Kidney glomerular epithelial cell (primary cell): ENCODE measurements around the gene EVPLL.
"Not testable (repeated sequence)": the region's sequence is repeated elsewhere in the genome, so short reads cannot be mapped to it uniquely, and the experiment has no call there.

Experiments used
- DNase-seq: peaks from one replicate; lab custom pipeline; 2025; lab: John Stamatoyannopoulos, UW

The EVPLL gene

DNA sequence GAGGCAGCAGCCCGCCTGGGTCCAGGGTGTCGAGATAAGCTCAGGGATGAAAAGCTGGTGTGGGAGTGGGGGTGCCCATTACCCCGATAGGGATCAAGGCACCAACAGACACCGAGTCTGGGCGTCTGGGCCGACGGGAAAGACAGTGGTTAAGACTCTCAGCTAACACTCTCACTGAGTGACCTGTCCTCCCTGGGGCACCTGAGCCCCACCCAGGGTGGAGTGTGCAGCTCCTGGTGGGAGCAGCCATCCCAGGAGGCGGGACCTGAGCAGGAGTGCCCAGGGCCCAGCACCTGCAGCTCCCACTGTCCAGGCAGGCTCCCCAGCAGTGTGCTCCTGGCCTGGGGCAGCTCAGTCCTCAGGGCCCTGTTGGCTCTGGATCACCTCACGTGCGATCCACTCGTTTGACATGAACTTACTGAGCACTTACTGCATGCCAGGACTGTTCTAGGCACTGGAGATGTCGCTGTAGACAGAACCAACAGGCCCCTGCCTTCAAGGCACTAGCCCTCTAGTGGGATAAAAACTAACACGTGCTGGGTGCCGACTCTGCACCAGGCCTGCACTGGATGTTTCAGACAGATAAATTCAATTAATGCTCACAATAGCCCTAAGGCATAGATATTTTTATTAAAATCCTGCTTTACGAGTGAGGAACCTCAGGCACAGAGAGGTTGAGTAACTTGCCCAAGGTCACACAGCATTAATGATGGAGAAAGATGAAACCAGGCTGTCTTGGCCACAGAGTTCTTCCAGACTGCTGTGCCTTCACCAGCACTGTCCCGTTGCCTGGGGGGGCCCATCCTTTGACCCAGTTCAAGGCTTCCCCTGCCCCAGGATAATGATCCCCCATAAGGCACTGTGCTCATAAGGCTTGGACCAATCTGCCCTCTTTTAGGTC is 1.9 kb downstream of the EVPLL start:
- DNase-seq = no peak

DNA sequence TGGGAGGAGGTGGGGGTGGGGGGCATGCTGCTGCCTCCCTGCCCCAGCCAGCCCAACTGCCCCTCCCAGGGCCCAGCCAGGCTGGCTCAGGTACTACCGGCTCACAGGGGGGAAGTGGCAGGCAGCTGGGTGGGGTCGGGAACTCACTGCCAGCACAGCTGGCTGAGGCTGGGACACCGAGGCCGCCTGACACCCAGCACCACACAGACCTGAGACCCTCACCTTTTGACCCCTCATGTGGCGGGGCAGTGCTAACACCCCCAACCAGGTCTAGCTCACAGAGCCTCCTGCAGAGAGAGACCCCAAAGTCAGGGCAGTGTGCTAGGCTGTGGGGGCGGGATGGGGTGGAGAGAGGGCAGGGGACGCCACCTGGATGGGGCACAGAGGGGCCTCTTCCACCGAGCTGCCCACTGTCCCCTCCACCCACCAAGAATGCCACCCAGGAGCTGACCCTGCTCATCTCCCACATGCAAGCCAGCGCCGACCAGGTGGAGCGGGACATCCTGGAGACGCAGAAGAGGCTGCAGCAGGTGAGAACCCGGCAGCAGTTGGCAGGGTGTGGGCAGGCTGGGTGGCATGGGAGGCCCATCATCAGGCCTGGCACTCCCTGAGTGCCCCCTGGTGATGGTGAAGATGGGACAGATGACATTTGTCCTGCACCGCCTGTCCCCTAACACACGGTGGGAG is 3.0 kb downstream of the EVPLL start:
- no peak for DNase-seq

DNA sequence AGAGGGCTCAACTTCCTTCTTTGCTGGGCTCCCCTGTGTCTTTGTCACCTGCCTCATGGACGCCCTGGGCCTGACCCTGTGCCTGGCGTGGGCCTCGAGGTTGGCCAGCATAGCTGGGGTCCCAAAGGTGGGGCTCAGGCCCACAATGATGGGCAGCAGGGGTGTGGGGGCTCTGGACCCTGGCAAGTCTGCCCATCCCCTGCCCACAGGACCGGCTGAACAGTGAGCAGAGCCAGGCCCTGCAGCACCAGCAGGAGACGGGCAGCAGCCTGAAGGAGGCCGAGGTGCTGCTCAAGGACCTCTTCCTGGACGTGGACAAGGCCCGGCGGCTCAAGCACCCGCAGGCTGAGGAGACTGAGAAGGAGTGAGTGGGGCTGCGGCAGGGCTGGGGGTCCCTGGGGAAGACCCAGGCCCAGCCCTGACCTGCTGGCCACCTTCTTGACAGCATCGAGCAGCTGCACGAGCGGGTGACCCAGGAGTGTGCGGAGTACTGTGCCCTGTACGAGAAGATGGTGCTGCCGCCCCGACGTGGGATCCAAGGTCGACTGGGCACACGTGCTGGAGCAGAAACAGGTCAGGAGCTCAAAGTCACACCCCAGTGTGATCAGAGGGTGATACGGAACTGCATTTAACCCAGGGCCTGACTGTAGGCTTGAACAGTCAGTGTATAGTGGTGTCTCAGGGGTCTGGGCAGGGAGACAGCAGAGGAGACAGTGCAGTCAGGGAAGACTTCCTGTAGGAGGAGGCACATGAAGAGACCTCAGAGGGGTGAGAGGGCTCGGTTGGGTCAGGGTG is 3.8 kb downstream of the EVPLL start:
- no peak for DNase-seq

DNA sequence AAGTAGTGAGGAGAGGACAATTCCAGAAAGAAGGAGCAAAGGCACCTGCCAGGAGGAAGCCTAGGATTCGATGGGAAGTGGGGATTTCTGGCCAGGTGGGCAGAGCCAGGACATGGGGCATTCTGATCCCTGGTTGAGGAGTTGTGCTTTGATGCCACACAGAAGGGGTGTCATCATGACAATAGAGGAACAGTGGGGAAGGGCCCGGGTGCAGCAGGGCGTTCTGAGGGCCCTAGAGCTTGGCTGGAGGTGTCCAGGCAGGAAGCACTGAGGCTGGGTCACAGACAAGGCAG is 4.3 kb downstream of the EVPLL start:
- DNase-seq = no peak

DNA sequence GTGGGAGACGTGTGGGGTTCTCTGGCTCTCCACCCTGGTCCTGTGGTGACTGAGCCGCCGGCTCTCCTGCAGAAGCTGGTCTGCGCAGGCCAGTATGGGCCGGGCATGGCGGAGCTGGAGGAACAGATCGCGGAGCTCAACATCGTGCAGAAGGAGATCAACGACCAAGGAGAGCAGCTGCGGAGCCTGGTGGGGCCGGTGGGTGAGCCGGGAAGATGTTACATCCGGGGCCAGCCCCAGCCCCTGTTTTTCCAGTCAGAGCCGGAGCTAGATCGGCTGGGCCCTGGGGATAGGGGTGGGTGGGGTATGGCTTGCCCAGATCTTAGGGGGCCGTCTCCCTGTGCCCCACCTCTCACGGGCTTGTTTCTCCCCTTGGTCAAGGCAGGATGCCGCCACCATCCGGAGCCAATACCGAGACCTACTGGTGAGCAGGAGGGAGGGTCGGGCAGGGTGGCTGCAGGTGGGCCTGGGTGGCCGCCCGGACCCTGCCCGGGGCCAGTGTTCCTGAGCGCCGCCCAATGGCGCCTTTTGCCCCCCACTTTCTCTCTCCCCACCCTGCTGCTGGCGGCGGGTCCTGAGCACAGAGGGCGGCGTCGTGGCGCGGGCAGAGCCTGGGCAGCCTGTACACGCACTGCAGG is 5.0 kb downstream of the EVPLL start:
- no peak for DNase-seq

DNA sequence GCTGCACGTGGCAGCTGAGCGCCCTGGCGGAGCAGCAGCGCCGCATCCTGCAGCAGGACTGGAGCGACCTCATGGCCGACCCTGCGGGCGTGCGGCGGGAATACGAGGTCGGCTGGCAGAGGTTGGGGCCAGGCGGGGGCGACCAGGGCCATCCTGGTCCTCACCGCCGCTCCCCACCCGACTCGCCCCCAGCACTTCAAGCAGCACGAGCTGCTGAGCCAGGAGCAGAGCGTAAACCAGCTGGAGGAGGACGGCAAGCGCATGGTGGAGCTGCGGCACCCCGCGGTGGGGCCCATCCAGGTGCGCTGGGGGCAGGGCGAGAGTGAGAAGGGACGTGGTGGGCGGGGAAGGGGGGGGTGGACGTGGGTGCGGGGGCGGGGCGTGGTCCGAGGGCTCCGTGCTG is 5.5 kb downstream of the EVPLL start:
- not testable (repeated sequence) for DNase-seq

DNA sequence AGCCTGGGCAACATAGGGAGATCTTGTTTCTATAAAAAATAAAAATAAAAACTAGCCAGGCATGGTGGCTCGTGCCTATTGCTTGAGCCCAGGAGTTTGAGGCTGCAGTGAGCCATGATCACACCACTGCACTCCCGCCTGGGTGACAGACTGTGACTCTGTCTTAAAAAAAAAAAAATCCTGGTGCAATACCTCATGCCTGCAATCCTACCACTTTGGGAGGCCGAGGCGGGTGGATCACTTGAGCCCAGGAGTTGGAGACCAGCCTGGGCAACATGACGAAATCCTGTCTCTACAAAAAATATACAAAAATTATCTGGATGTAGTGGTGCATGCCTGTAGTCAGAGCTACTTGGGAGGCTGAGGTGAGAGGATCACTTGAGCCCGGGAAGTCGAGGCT is 6.7 kb downstream of the EVPLL start:
- DNase-seq = not testable (repeated sequence)

DNA sequence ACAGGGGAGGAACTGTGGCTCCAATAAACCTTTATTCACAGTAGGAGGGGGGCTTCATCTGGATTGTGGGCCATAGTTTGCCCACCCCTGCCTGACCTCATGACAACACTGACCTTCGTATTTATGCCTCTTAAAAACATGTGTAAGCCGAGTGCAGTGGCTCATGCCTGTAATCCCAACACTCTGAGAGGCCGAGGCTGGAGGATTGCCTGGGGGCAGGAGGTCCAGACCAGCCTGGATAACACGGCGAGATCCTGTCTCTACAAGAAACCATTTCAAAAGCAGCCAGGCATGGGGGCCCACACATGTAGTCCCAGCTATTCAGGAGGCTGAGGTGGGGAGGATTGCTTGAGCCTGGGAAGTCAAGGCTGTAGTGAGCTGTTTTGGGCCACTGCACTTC is 10.0 kb downstream of the EVPLL start:
- DNase-seq = not testable (repeated sequence)

DNA sequence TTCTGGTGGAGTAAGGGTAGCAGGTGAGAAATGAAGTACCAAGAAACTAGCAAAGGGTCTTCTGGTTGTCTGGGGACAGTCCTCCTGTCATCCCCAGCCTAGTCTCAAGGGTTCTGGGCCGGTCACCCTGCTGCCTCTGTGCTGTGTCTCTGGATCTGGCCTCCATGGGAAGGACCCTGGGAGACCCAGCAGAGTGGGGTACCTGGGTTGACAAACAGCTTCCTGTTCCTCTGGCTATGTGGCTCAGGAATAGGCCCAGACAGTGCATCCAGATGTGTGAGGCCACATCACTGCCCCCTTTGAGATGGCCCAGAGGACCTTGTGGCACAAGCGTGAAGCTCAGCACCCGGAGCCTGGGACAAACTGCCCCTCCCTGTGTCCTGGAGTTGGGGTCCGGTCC is 10.7 kb downstream of the EVPLL start:
- not testable (repeated sequence) for DNase-seq

DNA sequence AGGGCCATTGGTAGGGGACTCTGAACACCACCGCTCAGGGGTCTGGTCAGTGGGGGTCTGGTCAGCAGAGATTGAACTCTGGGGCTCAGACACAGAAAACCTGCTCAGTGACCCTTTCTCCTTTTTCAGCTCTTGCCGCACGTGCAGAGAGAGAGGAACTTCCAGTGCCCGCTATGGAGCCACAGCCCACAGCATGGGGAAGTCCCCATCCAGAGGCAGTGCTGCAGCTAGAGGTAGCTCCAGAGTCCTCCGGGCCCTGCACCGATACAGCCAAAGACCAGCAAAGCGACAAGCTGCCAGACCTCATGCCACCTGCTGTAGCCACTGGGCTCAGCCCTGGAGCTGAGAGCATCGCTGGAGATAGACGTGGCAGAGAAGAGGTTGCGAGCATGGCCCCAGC is 11.2 kb downstream of the EVPLL start:
- not testable (repeated sequence) for DNase-seq

DNA sequence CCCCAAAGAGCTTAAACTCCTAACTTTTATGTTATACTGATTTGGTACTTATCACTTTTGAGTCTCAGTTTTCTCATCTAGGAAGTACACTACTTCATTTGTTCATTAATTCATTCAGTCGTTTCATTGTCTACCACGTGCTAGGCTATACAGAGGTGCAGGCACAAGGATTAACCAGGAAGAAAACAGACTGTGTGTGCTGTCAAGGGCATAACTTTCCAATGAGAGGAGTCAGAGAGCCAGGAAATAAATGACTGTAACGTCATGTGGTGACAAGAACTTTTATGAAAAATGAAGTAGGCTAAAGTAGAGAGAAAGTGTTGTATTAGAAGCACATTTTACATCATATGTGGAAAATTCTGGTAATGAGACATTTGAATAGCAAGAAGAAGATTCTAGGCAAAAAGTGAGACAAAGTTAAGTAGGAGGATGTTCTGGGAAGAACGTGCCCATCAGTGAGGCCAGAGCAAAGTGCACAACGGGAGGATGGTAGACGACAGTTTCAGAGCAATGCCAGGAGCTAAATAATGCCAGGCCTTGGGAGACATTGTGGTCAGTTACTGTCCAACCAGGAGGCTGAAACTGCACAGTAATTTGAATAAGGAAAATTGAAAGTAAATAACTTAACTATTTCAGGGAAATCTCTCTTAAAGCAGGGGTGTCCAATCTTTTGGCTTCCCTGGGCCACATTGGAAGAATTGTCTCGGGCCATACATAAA is 24.5 kb downstream of the EVPLL start:
- not testable (repeated sequence) for DNase-seq

DNA sequence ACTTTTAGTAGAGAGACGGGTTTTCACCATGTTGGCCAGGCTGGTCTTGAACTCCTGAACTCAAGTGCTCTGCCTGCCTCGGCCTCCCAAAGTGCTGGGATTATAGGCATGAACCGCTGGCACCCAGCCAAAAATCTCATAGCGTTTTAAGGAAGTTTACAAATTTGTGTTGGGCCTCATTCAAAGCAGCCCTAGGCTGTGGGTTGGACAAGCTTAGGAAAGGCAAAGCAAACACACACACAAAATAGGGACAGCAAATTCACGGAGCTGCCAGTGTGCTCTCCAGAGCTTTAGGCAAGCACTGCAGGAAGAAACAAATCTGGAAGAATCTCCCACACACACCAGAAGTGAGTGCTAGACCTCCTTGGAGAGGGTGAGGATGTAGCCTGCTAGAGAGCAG is 25.6 kb downstream of the EVPLL start:
- DNase-seq = not testable (repeated sequence)

DNA sequence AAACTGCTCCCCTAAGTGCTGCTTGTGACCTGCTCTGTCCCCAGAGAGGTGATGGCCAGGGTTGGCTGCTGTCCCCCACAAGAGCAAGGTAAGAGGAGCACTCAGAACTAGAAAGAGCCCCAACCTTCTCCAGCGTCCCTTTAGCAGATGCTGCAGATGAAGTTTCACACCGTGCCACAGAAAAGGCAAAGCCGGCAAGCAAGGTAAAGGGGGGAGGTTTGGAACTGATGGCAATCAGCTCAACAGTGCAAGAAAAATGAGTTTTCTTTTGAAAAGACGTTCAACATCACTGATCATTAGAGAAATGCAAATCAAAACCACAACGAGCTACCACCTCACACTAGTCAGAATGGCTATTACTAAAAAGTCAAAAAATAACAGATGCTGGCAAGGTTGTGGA is 26.0 kb downstream of the EVPLL start:
- not testable (repeated sequence) for DNase-seq

DNA sequence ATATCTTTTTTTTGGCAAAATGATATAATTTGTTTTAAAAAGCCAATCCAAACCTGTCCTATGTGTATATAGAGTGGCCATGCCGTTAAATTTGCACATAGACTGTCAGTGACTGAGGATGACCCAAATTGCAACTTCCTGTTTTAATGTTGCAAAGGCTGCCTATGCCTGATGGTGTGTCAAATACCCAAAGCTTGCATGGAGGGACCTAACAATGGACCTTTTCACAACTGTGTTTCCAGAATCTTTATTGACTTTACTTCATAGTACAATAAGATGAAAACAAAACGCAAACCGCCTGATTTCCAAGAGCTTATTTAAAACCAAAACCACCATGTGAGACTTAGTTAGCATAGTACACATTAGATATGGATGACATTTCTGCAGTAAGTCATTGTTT is 31.3 kb downstream of the EVPLL start:
- DNase-seq = not testable (repeated sequence)

DNA sequence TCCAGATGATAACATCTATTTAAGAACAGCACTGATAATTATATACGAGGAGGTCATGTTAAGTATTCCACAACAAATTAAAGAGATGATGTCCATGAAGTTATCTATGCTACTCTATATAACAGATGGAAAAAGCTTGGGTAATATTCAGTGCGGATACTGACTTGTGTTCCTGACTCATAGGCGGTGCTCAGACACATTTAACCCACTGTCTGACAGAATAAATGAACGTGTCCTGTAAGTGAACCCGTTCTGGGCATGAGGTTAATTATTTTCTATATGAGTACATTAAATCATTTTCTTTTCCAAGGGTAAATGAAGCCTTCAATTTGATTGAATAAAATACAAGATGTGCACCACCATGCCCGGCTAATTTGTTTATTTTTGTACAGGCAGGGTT is 31.7 kb downstream of the EVPLL start:
- DNase-seq = not testable (repeated sequence)

DNA sequence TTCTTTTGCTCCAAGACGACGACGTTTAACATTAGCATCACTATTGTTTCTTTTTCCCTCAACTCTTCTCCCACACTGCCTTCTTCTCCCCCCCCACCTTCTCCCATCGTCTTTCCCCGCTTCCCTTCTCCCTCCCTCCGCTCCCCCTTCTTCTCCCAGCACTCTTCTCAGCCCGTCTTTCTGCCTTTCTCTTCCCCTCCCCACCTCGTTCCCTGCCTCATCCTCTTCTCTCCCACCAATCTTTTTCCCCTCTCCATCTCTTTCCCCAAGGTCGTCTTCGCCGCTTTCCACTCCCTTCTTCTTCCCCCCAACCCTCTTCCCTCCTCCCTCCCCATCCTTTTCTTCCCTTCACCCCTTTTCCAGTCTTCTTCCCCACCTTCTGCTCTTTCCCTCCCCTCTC is 33.2 kb downstream of the EVPLL start:
- not testable (repeated sequence) for DNase-seq

DNA sequence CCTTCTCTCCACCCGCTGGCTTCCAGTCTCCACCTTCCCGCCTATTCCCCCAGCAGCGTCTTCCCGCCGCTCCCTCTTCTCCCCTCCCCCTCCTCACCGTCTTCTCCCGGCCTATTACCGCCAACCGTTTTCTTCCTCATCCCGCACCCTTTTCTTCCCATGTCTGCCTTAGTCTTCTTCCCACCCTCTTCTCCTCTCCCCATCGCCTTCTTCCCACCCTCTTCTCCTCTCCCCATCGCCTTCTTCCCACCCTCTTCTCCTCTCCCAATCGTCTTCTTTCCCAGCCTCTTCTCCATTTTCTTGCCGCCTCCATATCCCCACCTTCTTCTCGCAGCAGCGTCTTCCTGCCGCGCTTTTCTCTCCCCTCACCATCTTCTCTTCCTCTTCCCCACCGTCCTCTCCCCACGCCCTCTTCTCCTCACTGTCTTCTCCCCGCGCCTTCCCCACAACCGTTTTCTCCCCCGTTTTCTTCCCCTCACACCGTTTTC is 33.8 kb downstream of the EVPLL start:
- DNase-seq = not testable (repeated sequence)

DNA sequence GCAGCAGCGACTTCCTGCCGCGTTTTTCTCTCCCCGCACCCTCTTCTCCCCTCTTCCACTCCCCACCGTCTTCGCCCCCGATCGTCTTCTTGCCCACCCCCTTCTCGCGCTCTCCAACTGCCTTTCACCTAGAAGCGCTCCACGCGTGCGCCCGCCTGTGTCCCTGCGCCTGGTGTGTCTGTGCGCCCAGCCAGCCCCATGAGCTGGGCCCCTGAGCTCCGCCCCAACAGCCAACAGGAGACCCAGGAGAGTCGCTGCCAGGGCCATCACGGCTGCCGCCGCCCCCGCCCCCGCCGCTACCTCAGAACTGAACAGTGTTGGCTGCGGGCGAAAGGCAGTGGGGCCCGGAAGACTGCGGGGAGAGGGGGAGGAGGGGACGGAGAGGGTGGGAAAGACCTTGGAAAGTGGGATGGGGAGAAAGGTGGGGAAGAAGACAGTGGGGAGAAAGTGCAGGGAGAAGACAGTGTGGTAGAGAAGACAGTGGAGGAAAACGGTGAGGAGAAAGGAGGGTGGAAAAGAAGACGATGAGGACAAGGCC is 34.5 kb downstream of the EVPLL start:
- not testable (repeated sequence) for DNase-seq

DNA sequence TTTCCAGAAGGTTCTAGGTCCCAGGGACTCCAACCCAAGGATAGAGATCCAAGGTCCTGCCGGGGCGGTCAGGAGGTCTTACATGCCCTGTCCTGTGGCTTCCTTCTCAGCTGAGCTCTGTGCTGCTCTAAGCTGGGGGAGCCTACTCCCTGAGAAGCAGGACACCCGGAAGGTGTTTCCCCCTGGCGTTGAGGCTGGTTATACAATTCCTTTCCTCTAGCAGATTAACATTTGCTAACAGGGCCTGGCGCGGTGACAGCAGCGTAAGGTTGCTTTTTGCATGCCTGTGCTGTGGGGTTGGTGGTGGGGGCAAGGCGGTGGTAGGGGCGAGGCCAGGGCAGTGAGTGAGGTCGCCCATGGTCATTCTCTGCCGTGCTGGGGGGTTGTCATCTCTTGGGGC is 43.9 kb downstream of the EVPLL start:
- DNase-seq = not testable (repeated sequence)

DNA sequence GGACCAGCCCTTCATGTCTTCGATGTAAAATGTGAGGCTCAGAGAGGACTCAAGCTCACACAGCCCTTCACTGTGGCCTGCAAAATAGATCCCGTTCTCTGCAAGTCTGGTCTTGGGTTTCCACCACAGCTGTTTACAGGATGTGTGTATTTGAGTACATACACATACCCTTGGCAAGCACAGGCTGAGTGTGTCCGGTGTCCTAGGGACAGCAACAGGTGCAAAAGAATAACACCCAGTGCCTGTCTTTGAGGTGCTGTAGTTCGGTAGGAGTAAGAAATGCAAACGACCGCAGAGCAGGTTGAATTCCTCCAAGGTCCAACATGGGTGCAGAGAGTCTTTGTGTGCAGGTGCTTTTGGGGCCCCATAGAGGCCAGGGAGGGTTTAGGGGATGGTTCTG is 44.9 kb downstream of the EVPLL start:
- not testable (repeated sequence) for DNase-seq

DNA sequence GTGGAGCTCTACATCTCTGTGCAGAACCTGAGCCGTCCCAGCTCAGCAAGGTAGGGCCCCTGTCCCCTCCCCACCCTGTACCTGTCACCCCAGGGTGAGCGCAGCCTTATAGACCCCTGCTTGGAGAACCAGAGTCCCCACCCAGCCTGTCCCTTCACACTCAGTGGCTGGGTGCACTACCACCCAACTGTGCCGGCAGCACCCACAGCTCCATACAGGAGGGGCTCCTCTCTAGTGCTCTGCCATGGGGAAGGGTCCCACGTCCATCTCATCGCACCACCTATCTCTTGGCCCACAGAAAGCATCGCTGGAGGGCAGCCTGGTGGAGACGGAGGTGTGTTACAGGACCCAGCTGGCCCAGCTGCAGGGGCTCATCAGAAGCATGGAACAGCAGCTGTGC is 45.4 kb downstream of the EVPLL start:
- DNase-seq = not testable (repeated sequence)
